A673 (cell line): ENCODE results near the gene NDUFS7. TPM values are rescaled to one million over a fixed set of nuclear protein-coding genes. Genes with fewer than 3 reads are reported as not detected.

Source experiments
- BruUV-seq: library from RNA; stranded (reverse); fragments of 400-500 nt; replicated peaks from 2 replicates; lab custom pipeline; 2021; lab: Mats Ljungman, UMichigan
- CTCF ChIA-PET: fragments of 300-600 bp; sonication (Branson Sonifier 250); formaldehyde crosslinking; loops from one replicate; lab custom pipeline; 2022; ENCODE audit warnings: antibody characterized with exemption; lab: Charles Lee
- POLR2A ChIA-PET: fragments of 300-600 bp; sonication (Branson Sonifier 250); formaldehyde crosslinking; loops from one replicate; lab custom pipeline; 2022; ENCODE audit warnings: antibody characterized with exemption; ENCODE audit not compliant: low non-redundant PET; lab: Charles Lee
- DNase-seq: peaks from one replicate; pipeline ENCODE4 v3.0.0-alpha.2; 2015; ENCODE audit warnings: low spot score
- H3K27ac ChIP-seq: fragments of 200-600 bp; sonication (generic); 2 replicates; pipeline ENCODE4 v1.5.1; 2016; ENCODE audit warnings: mixed run types, low read depth, mild to moderate bottlenecking, mixed read lengths, antibody characterized with exemption, low read length; ENCODE audit not compliant: poor library complexity, severe bottlenecking
- H3K27me3 ChIP-seq: fragments of 200-600 bp; sonication (generic); replicated peaks from 2 replicates; pipeline ENCODE4 v1.6.1; 2017; ENCODE audit warnings: mixed run types, low read depth, mild to moderate bottlenecking, mixed read lengths, antibody characterized with exemption, low read length; ENCODE audit not compliant: insufficient read depth, poor library complexity
- H3K36me3 ChIP-seq: fragments of 200-600 bp; sonication (generic); 2 replicates; pipeline ENCODE4 v1.6.1; 2016; ENCODE audit warnings: mixed run types, mild to moderate bottlenecking, mixed read lengths, antibody characterized with exemption, low read length; ENCODE audit not compliant: insufficient read depth, poor library complexity, severe bottlenecking
- H3K4me1 ChIP-seq: fragments of 200-600 bp; sonication (generic); 2 replicates; pipeline ENCODE4 v1.6.1; 2017; ENCODE audit warnings: mixed run types, mild to moderate bottlenecking, mixed read lengths, antibody characterized with exemption, low read length; ENCODE audit not compliant: insufficient read depth, poor library complexity, severe bottlenecking
- H3K4me3 ChIP-seq: fragments of 200-600 bp; sonication (generic); 2 replicates; pipeline ENCODE4 v1.5.1; 2016; ENCODE audit warnings: low read depth, mixed run types, mild to moderate bottlenecking, mixed read lengths, low read length; ENCODE audit not compliant: poor library complexity, severe bottlenecking
- H3K9me3 ChIP-seq: fragments of 200-600 bp; sonication (generic); 2 replicates; pipeline ENCODE4 v1.6.1; 2016; ENCODE audit warnings: mixed run types, low read depth, mild to moderate bottlenecking, mixed read lengths, antibody characterized with exemption, low read length; ENCODE audit not compliant: poor library complexity, severe bottlenecking
- EZH2 ChIP-seq: fragments of 200-600 bp; sonication (generic); IDR thresholded peaks from 2 replicates; pipeline ENCODE4 v1.6.1; 2017; ENCODE audit warnings: borderline replicate concordance, low read depth, mild to moderate bottlenecking, mixed read lengths, antibody characterized with exemption, low read length; ENCODE audit not compliant: poor library complexity, severe bottlenecking
- intact Hi-C: fragments of 100-400 bp; cut with micrococcal nuclease; formaldehyde crosslinking; loops from one replicate; pipeline ENCODE4 v1.10.0; 2022; ENCODE audit not compliant: unreplicated experiment
- total RNA-seq: library from RNA; stranded (reverse); gene quantifications from 2 replicates; pipeline ENCODE4 v1.2.3, GENCODE V29; 2021
- TF ChIP-seq, protein P1 (sequence below): fragments of 300-800, 200-600 bp; sonication (generic); conservative IDR thresholded peaks from 2 replicates; pipeline ENCODE4 v1.5.1; 2017; ENCODE audit warnings: low read depth, mild to moderate bottlenecking, antibody characterized with exemption, low read length, moderate library complexity, mixed read lengths

The NDUFS7 gene
- total RNA-seq, 1 experiment from 2014 or later: 101 TPM

DNA sequence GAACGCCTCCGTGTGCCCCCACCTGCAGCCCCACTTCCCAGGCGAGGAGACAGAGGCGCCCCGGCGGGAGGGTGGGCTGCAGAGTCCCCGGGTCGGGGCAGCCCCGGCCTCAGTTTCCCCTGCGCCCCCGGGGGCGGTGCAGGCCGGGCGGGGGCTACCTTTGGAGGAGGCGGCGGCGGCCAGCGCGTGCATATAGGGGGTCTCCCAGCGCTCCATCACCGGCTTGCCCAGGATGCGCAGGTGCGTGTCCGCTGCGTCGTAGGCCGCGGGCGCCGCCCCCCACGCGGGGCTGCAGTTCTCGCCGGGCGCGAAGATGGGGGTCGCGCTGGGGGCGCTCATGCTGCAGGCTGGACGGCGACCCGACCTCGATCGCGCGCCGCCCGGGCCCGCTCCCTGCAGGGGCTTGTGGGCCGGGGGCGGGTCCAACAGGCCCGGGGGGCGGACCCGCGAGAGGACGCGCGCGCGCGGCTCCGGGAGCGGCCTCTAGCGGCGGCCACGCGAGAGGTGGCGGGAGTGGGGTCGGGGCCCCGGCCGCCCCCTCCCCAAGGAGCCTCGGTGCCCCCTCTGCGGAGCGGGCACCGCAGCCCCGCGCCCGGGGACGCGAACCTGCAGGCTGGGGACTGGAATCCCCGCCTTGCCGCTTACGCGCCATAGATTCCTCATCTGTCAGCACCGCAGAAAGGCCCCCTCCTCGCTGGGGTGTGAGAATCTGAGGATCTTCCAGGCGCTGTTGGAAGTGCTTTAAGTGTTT lies 17.6 kb downstream of the NDUFS7 start, which contains the start of gene GAMT:
GAMT (minus strand) TSS at position 405 of the 751 bp plus-strand sequence; CDS start at position 339, 66 bp downstream.
- Histone ChIP-seq H3K9me3 (no peaks in the 10 kb centered on the region), H3K4me3 (peak within 1 kb of the TSS; percentile 80), H3K4me1 (peaks cover 20% of the 10 kb centered on the region), H3K36me3 (no peaks in the 10 kb centered on the region), H3K27ac (peak within 1 kb of the TSS; percentile 48), H3K27me3 (no peaks in the 10 kb centered on the region)
- TF ChIP-seq EZH2: no peak
- TF ChIP-seq, protein P1, sequence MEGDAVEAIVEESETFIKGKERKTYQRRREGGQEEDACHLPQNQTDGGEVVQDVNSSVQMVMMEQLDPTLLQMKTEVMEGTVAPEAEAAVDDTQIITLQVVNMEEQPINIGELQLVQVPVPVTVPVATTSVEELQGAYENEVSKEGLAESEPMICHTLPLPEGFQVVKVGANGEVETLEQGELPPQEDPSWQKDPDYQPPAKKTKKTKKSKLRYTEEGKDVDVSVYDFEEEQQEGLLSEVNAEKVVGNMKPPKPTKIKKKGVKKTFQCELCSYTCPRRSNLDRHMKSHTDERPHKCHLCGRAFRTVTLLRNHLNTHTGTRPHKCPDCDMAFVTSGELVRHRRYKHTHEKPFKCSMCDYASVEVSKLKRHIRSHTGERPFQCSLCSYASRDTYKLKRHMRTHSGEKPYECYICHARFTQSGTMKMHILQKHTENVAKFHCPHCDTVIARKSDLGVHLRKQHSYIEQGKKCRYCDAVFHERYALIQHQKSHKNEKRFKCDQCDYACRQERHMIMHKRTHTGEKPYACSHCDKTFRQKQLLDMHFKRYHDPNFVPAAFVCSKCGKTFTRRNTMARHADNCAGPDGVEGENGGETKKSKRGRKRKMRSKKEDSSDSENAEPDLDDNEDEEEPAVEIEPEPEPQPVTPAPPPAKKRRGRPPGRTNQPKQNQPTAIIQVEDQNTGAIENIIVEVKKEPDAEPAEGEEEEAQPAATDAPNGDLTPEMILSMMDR: peak; percentile 46; the same call in 1 of the 2 replicates
- BruUV-seq: no TSS peak
- intact Hi-C loops: no loop called here
- DNase-seq: peak; percentile 68
- POLR2A ChIA-PET: no interaction called here
- CTCF ChIA-PET: no interaction called here

DNA sequence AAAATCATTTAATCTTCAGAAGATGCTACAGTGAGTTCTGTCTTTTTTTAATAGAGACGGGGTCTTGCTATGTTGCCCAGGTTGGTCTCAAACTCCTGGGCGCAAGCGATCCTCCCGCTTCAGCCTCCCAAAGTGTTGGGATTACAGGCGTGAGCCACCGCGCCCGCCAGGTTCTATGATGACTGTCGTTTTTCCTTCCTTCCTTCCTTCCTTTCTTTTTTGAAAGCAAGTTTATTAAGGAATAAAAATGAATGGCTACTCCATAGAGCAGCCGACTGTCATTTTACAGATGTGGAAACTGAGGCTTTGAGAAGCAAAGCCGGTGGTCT lies 18.1 kb downstream of the NDUFS7 start:
- CTCF ChIA-PET: no interaction called here
- TF ChIP-seq EZH2: no peak
- TF ChIP-seq, protein P1: no peak
- intact Hi-C loops: no loop called here
- DNase-seq: no peak
- Histone ChIP-seq H3K9me3 (no peaks in the 10 kb centered on the region), H3K27me3 (no peaks in the 10 kb centered on the region), H3K4me3 (peak overlapping the region; percentile 80), H3K4me1 (peaks cover 20% of the 10 kb centered on the region), H3K36me3 (no peaks in the 10 kb centered on the region), H3K27ac (peak overlapping the region; percentile 42)
- POLR2A ChIA-PET: no interaction called here
- no TSS peak for BruUV-seq

DNA sequence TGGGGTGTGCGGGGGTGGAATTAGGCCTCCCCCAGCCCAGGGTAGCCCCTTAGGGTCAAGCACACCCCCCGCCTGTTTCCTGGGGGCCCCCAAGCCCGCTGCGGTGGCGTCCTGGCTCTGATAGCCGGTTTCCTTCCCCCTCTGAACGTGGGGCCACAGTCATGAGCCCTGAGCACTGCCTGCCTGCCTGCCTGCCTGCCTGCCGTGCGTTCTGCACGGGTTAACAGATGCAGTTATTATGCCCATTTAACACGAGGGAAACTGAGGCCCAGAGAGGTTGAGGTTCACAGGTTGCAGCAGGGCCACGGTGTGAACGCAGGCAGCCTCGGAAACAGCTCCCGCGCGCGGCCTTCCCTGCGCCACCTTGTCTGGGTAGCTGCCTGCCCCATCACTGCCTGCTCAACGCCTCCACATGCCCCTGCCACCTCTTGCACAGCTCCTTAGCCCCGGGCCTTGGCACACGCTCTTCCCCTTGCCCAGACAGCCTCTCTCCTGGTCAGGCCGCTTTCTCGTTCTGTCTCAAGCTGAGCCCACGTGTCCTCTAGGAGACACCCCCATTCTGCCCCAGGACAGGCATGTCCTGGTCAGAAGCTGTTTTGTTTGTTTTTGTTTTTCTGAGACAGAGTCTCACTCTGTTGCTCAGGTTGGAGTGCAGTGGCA lies 18.8 kb downstream of the NDUFS7 start:
- H3K4me1 ChIP-seq: peaks cover 21% of the 10 kb centered on the region
- BruUV-seq: no TSS peak
- no peaks in the 10 kb centered on the region for H3K9me3 ChIP-seq
- intact Hi-C loops: no loop called here
- no peak for DNase-seq
- no peak overlapping the region for H3K27ac ChIP-seq
- ChIA-PET CTCF (no interaction called here), POLR2A (interaction anchor here (0.8 kb wide), 1 partner anchor 11 kb away, joined by 3 read pairs; no protein-coding TSS in a partner anchor)
- H3K27me3 ChIP-seq: no peaks in the 10 kb centered on the region
- no peak for TF ChIP-seq EZH2
- TF ChIP-seq, protein P1: no peak
- no peaks in the 10 kb centered on the region for H3K36me3 ChIP-seq
- H3K4me3 ChIP-seq: no peak overlapping the region
